ENCODE measurements around the gene PCBD2.

The PCBD2 gene

DNA sequence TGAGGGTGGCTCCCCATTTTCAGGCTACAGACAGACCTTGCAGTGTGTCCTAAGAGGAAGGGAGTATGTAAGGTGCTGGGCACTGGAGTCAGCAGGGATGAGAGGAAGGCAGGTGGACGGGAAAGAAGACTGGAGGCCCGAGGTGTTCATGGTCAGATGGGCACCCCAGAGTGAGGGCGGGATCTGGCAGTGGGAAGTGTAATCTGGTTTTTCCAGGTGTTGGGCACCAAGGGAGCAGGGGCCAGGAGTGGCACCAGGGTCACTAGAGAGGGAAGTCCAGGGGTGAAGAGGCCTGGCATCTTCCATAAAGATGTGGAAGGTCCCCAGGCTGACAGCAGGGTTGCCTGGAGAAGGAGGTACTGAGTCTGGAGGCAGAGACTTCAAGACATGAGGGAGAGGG lies 99.4 kb downstream of the PCBD2 start:
- DNase-seq (ENCODE audit: low read depth in 2 of 2, low spot score in 1 of 2) = no peak

DNA sequence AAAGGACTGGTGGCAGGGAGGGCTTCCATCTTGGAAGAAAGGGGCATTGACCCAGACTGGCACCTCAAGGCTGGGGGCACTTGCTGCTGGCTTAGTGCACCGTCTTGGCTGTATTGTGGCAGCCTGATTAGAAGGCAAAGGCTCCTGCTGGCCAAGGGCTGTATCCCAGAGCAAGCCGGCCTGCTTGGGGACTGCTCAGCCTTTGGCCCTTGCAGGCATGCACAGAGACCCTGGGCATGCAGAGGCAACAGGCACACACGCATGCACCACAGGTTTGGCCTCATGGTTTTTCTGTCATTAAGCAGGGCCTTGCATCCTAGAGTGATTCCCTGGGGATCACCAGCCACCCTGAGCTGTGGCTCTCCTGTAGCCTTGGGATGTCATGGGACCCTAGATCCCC lies 100.1 kb downstream of the PCBD2 start:
- DNase-seq (ENCODE audit: low read depth in 2 of 2, low spot score in 1 of 2) = no peak

DNA sequence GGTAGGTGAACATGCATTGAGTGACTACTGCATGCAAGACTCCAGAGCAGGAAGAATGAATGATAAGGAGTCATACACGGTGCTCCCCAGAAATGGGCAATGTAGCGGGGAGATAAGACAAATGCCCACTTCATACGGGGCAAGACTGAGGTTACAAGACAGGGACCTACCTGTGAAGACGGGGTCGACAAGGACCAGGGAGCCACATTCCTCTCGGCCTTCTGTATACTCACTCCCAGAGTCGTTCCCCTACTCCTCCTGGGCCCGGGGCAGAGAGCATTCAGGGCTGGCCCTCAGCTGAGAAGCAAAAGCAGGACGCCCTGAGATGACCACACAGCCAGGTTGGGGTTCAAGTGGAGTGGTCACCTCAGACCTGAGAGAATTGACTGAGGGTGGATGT lies 102.4 kb downstream of the PCBD2 start:
- no peak for DNase-seq (ENCODE audit: low read depth in 2 of 2, low spot score in 1 of 2)

DNA sequence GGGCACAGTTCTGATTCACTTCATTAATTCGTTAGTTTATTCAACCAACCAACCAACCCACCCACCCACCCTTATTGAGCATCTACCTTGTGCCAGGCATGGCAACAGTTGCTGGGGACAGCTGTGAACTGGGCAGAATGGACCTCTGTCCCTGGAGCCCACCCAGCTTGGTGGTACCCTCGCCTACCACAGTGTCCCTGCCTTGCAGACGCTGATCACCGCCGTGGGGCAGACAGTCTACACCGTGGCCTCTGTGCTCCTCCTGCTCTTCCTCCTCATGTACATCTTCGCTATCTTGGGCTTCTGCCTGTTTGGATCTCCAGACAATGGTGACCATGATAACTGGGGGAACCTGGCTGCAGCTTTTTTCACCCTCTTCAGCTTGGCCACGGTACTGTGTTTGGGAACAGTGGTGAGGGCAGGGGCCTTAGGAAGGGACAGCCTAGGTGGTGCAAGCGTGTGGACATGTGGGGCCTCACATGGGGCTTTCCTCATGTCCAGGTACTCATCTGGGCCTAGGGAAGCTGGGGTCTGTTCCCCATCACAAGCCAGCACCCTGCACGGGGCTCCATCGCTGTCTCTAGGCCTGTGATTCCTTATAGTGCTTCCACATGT lies 102.9 kb downstream of the PCBD2 start:
- DNase-seq (ENCODE audit: low read depth in 2 of 2, low spot score in 1 of 2) = no peak

DNA sequence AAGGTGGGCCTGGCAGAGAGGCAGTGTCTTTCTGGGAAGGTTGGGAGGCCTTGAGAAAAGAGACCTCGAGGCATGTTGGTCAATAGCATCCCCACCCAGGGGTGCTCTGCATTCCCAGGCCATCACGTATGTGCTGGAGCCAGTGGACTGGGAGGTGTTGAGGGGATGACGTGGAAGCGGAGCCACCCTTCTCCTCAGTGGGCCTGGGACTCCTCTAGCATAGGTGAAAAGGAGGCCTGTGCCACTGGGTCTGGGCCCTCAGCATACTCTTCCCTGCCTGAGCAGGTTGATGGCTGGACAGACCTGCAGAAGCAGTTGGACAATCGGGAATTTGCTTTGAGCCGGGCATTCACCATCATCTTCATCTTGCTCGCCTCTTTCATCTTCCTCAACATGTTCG lies 103.6 kb downstream of the PCBD2 start:
- no peak for DNase-seq (ENCODE audit: low read depth in 2 of 2, low spot score in 1 of 2)

DNA sequence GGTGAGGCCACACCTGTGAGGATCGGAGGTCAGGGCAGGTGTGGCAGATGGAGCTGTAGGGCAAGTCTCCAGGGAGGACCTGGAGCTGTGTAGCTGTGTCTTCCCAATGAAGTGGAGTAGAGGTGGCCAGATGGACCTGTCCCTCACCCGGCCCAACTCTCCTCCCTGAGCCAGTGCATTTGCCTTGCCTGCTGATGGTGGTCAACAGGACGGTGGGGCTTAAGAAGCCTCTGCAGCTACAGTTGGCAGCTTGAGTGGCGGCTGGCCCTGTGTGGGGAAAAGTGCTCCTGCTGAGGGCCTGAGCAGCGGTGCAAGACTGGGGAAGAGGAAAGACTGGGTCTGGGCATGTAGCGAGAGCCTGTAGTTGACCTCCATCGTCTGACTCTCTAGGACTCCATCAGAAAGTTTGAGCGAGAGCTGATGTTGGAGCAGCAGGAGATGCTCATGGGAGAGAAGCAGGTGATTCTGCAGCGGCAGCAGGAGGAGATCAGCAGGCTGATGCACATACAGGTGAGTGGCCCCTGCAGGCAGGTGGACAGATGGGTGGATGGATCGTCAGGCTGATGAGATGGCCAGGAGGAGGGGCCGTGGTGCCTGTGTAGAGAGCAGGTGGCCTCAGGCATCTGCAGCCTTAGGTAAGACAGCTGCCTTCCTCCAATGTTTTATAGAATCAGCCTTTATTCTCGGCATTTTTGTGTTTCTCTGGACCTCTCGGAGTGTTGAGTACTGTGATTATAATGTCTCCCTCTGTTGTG lies 104.2 kb downstream of the PCBD2 start:
- no peak for DNase-seq (ENCODE audit: low read depth in 2 of 2, low spot score in 1 of 2)

DNA sequence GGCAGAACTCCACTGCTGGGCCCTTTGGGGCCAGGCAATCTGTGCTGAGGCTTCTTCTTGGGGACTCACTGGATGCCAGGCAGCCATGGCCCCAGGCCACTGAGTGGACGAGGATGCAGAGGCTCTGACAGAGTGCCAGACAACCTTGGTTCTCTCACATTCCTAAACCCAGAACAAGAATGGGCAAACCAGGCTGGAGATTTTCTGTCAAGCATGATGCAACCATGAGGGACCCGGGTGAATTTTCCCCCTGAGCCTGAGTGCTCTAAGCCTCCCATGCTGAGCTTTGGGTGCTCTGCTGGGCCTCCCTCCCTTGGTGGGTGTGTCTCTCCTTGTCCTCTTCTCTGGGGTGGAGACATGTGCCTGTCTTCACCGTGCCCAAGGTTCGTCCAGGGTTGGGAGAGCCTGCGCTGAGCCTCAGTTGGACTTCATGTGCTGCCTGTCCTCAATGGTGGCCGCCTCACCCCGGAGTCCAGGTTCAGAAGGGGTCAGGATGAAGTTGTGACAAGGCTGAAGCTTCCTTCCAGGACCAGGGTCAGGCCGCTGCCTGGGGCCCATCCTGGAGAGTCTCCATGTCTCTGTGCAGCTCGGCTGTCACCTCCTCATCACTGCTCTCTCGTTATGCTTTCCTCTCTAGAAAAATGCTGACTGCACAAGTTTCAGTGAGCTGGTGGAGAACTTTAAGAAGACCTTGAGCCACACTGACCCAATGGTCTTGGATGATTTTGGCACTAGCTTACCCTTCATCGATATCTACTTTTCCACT lies 105.0 kb downstream of the PCBD2 start:
- DNase-seq (ENCODE audit: low read depth in 2 of 2, low spot score in 1 of 2) = no peak

DNA sequence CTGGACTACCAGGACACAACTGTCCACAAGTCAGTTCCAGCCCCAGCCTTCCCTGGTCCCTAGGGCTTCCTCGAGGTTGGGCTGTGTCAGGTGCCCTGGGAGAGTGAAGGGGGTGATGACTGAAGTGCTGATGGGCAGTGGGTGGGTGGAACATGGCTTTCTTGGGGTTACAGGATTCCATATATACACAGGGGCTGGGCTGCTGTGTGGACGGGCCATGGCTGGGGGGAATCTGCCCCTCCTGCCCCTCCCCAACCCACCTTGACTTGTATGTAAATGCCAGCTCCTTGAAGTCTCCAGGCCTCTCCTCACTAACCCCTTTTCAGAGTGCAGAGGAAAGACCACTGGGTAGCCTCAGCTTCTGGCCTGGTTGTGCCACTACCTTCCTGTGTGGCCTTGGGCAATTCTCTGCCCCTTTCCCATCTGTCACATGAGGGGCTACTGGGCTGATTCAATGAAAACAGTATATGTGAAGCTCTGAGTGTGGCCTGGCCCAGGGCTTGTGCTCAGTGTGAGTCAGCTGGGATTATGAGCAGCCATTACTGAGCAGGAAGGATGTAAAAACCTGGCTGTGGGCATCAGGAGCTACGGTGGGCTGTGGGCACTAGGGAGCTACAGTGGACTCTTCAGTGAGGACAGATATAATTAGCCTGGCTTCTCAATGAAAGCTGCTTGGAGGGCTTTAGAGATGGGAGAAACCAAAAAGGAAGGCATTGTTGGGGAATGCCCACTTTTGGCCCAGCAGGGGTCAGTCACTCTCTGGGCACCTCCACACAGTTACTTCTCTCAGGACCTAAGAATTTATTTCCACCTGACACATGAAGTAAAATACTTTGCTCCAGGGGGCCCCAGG lies 105.8 kb downstream of the PCBD2 start:
- DNase-seq (ENCODE audit: low read depth in 2 of 2, low spot score in 1 of 2) = no peak

DNA sequence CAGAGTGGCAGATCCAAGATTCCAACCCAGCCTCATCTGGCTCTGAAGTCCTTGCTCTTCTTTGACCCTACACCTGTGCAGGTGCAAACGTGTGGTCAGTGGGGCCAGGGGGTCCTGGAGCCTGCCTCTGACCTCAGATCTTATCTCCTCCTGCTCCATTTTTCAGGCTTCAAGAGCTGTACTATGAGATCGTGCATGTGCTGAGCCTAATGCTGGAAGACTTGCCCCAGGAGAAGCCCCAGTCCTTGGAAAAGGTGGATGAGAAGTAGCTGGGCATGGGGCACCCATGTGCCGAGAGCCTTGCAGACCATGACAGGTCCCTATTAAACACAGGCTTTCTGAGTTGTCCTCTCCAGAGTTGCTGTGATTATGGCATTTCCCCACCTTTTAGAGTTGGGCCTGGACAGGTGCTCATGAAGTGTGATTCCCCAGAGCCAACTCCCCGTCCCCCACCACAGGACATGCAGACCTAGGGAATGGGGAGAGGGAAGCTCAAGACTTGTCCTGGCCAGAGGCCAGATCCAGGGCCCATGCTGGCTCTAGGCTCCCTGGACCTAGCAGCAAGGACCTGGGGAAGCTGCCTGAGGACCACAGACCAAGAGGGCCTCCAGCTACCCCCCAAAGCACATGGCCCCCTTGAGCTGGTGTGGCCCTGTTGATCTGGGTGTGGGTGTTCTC lies 106.6 kb downstream of the PCBD2 start:
- DNase-seq (ENCODE audit: low read depth in 2 of 2, low spot score in 1 of 2) = no peak

DNA sequence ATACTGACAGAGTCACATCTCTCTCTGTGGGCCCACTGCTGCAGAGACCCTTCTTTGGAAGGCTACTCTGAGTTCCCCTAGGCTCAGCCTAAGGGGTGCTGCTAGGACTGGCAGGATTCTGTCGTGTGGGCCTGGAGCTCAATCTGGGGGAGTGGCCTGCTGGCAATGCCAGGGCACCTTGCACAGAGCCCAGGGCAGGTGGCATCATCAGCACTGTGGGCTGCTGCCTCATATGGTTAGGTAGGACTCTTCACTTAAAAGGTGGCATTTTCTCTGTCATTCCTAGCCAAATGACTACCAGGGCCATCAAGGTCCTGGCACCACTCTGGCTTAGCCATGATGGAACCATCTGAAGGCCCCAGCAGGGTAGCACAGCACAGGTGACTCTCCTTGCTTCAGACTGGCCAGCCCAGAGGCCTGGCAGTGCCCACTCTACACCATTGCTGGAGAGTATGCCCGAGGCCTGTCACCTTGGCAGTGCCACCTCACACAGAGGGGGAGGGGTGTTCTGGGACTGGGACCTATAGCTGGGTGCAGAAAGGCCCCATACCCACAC lies 107.2 kb downstream of the PCBD2 start:
- DNase-seq (ENCODE audit: low read depth in 2 of 2, low spot score in 1 of 2) = no peak
